Measurements from ENCODE around the gene HOXA1. TPM values are rescaled to one million over a fixed set of nuclear protein-coding genes. Genes with fewer than 3 reads are reported as not detected.

HOXA1 gene
- total RNA-seq, 6 experiments from 2014 or later, result 0.28 to 0.81 (median 0.45) TPM

DNA sequence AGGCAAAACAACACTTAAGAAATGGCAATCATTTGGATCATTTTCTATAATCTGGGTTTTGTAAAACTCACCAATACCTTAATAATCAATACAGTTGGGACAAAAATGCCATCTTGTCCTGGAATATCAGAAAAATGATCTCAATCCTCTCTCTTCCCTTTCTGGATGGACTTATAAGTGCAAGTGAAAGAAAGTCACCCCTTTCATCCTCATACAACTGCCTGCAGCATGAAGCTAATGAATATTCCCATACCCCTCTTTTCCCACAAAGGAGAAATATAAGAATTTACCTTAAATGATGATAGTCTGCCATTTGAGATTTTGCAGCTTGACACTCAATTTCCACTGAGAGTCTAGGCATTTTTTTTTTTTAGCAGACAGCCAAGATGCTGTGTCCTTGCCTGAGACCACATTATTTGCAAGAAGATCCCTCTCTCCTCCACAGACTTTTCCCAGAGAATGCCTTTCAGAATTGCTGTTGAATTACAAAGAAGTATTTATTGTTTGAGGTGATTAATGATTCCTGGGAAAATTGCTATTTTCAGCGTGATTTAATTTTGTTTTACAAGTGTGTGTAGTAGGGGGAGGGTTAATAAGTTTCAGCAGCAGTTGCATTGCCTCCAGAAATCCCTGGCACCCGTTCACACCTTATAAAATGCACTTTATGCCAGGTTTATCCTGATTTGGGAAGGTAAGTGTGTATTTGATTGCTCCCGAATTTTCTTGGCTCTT is 31.0 kb upstream of the HOXA1 start:
- Mint-ChIP-seq H3K27me3 (ENCODE audit: insufficient read depth) (peaks cover 20% of the 10 kb centered on the region), H3K4me3 (no peak overlapping the region), H3K4me1 (ENCODE audit: low read depth) (peaks cover 23% of the 10 kb centered on the region), H3K9me3 (no peaks in the 10 kb centered on the region), H3K27ac (no peak overlapping the region), H3K36me3 (ENCODE audit: low read depth) (peaks cover 11% of the 10 kb centered on the region; the same call in 1 of the 2 replicates)
- TF ChIP-seq CTCF (IDR thresholded peaks at IDR 0.05), result no peak
- no peak for DNase-seq

- Mint-ChIP-seq H3K27me3 (ENCODE audit: insufficient read depth) (peaks cover 20% of the 10 kb centered on the region), H3K27ac (no peak overlapping the region), H3K9me3 (no peaks in the 10 kb centered on the region), H3K4me3 (no peak overlapping the region), H3K4me1 (ENCODE audit: low read depth) (peaks cover 16% of the 10 kb centered on the region), H3K36me3 (ENCODE audit: low read depth) (peaks cover 11% of the 10 kb centered on the region; the same call in 1 of the 2 replicates)
- TF ChIP-seq CTCF (IDR thresholded peaks at IDR 0.05), result no peak
- DNase-seq, result no peak
Measured at GRCh38 chr7:27125986-27126394, 30.2 kb upstream of the HOXA1 start.

DNA sequence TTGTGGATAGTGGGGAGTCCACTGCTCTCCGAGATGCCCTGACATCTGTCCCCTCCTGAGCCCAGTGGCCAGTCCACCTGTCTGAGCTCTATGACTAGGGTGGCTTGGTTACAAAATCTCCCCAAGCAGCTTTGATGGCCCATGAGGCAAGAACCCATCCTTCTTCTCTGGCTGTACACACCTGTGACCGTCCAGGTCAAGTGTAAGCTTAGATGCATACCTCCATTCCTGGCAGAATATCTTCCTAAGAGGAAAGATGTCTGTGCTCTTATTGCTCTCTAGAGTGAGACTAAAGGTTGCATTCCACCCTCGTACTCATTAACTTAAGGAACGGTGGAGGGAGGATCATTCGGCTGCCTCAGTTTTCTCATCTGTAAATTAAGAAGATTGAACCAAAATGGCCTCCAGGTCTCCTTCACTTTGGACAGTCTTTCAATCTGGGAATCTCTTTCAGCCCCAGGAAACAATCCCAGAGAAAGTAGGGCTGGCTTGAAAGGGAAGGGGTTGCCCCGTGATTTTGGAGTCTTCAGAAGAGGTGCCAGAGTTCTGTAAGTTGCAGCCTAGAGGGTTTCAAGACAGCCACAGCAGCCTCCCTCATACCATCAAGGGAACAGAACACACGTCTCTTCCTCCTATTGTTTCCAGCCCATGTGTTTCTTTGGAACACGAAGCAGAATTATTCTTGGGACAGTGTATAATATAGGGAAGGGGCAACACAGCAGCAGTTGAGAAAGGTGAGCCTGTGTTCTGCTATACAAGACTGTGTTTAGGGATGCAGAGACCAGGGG is 29.3 kb upstream of the HOXA1 start:
- peaks cover 11% of the 10 kb centered on the region; the same call in 1 of the 2 replicates for H3K36me3 Mint-ChIP-seq (ENCODE audit: low read depth)
- peak overlapping the region; percentile 80 for H3K4me3 Mint-ChIP-seq
- H3K9me3 Mint-ChIP-seq, result no peaks in the 10 kb centered on the region
- peaks cover 20% of the 10 kb centered on the region for H3K27me3 Mint-ChIP-seq (ENCODE audit: insufficient read depth)
- peak overlapping the region; percentile 67; the same call in 1 of the 2 replicates for H3K27ac Mint-ChIP-seq
- no peak for TF ChIP-seq CTCF (IDR thresholded peaks at IDR 0.05)
- H3K4me1 Mint-ChIP-seq (ENCODE audit: low read depth), result peaks cover 16% of the 10 kb centered on the region
- no peak for DNase-seq

- Mint-ChIP-seq H3K4me1 (ENCODE audit: low read depth) (peaks cover 16% of the 10 kb centered on the region), H3K4me3 (peak overlapping the region; percentile 80), H3K27ac (peak overlapping the region; percentile 67; the same call in 1 of the 2 replicates), H3K27me3 (ENCODE audit: insufficient read depth) (peaks cover 25% of the 10 kb centered on the region), H3K9me3 (no peaks in the 10 kb centered on the region), H3K36me3 (ENCODE audit: low read depth) (peaks cover 10% of the 10 kb centered on the region; the same call in 1 of the 2 replicates)
- TF ChIP-seq CTCF (IDR thresholded peaks at IDR 0.05), result no peak; the same call in 1 of the 2 replicates
- peak; percentile 88 for DNase-seq
Measured at GRCh38 chr7:27124096-27124901, 28.5 kb upstream of the HOXA1 start.

- TF ChIP-seq CTCF (IDR thresholded peaks at IDR 0.05), result no peak
- Mint-ChIP-seq H3K27me3 (ENCODE audit: insufficient read depth) (peaks cover 29% of the 10 kb centered on the region), H3K27ac (peak overlapping the region; percentile 67; the same call in 1 of the 2 replicates), H3K36me3 (ENCODE audit: low read depth) (peaks cover 2% of the 10 kb centered on the region; the same call in 1 of the 2 replicates), H3K4me1 (ENCODE audit: low read depth) (peaks cover 16% of the 10 kb centered on the region), H3K4me3 (peak overlapping the region; percentile 80), H3K9me3 (no peaks in the 10 kb centered on the region)
- DNase-seq, result no peak
Measured at GRCh38 chr7:27123477-27124053, 27.8 kb upstream of the HOXA1 start.
